Hematopoietic multipotent progenitor cell treated with erythropoietin and hydrocortisone succinate and interleukin-3 and kit ligand, for 17 days (in vitro differentiated cells): Measurements from ENCODE around the gene EPN3.

ENCODE experiments used
- DNase-seq: peaks from one replicate; pipeline ENCODE4 v3.0.0-alpha.2; 2015; ENCODE audit warnings: low spot score

Gene EPN3

DNA sequence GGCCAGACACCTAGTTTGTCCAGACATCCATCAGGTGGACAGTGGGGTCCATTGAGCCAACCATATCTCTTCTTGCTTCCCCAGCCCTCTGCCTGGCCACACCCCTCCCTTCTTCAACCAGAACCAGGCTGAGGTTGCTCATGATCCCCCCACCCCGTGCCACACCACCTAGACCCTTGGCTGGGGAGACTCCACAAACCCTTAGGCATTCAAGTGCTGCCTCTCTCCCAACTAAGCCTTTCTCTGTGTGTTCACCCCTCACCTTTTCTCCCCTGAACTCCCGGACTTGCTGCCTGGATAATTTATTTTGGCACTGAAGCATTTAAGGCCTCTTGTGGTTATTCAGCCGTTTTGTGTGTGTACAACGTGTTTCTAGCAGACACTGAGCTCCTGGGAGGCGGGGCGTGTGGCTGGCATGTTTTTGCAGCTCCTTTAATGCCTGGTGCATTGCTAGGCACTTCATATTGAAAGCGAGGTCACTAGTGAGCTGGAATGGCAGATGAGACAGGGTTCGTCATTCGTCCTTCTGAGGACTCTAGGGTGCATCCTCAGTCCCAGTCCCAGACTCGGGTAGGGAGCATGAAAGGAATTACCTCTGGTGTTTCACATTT, 56.7 kb downstream of the EPN3 start:
- no peak for DNase-seq

DNA sequence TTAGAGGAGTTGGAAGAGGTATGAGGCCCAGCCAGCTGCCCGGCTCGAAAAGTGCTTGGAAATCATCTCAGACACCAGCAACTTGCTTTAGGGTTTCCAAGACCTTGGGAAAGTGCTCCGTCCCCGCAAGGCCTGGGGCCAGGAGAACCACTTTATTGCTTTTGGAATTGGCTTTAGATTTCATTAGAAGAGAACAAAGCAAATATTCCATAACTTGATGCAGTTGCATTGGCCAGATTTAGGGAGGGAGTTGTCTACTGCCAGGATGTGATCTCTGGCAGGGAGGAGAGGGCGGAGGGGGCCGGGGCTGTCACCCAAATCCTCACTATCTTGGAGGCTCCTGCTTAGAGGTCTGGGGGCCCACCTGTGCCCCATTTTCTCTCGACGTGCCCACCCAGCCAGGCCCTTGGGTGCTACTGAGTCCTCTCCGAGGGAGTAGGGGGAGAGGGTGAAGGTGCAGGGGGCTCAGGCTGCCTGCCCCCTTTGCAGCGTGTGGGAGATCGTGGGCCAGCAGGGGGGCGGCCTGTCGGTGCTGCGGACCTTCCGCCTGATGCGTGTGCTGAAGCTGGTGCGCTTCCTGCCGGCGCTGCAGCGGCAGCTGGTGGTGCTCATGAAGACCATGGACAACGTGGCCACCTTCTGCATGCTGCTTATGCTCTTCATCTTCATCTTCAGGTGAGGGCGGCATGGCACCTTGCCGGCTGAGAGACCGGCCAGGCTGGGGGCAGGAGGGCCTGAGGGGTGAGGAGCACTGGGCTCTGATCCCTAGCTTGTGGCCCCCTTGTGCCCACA, 58.6 kb downstream of the EPN3 start:
- DNase-seq = no peak

- no peak for DNase-seq
Observed at GRCh38 chr17:50593321-50593720, 60.8 kb downstream of the EPN3 start.
